KOPT-K1 (cell line): ENCODE measurements around the gene AKT1.
"Not testable (repeated sequence)": the region's sequence is repeated elsewhere in the genome, so short reads cannot be mapped to it uniquely, and the experiment has no call there.

Experiments
- H3K27ac ChIP-seq: fragments of 200-600 bp; sonication (generic); 2 replicates; pipeline ENCODE4 v1.5.1; 2016; ENCODE audit warnings: antibody characterized with exemption, mild to moderate bottlenecking, low read depth, low read length; ENCODE audit not compliant: poor library complexity, severe bottlenecking
- H3K36me3 ChIP-seq: fragments of 200-600 bp; sonication (generic); 2 replicates; pipeline ENCODE4 v1.5.1; 2017; ENCODE audit warnings: antibody characterized with exemption, mild to moderate bottlenecking, low read length, moderate library complexity; ENCODE audit not compliant: insufficient read depth
- H3K9me3 ChIP-seq: fragments of 200-600 bp; sonication (generic); 2 replicates; pipeline ENCODE4 v1.5.1; 2017; ENCODE audit warnings: antibody characterized with exemption, low read length, mild to moderate bottlenecking; ENCODE audit not compliant: insufficient read depth, poor library complexity, severe bottlenecking

Gene AKT1

DNA sequence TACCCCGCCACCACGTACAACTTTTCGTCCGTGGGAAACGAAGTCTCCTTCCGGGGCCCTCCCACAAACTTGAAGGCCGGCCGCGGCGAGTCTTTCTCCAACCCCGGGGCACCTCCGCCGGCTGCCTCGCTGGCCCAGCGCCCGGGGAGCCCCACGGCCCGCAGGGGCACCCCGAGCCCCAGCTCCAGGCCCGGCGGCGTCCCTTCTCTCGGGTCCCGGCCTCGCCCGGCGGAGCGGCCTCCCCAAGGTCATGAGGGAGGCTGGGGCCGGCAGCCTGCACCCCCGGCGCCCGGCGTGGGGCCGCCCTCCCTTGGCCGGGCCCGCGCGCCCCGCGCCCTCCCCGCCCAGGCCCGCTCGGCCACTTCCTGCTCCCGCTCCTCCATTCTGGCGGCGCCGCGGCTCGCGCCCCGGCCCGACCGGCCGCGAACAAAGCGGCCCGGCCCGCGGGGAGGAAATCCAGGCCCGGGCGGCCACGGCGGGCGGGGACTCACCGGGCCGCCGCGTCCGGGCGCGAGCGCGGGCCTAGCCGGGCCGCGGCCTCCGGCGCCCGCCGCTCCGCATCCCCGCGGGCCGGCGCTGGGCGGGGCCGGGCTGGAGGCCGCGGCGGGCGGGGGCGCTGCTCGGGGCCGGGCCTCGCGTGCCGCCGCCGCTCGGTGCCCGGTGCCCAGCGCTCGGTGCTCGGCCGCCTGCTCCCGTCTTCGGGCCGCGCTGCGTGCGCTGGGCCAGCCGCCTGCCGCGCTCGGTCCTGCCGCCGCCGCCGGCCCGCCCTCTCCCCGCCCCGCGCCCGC, at the start of gene AKT1:
AKT1 (minus strand) TSS at position 756 of the 788 bp plus-strand sequence. CDS start 3,105 bp downstream, outside the sequence.
- Histone ChIP-seq H3K27ac (peak within 1 kb of the TSS; percentile 65), H3K9me3 (no peaks in the 10 kb centered on the region), H3K36me3 (peaks cover 33% of the 10 kb centered on the region)

GRCh38 chr14:104845033-104845666, 49.6 kb upstream of the AKT1 start:
- Histone ChIP-seq H3K27ac (no peak overlapping the region), H3K36me3 (no peaks in the 10 kb centered on the region), H3K9me3 (no peaks in the 10 kb centered on the region)

DNA sequence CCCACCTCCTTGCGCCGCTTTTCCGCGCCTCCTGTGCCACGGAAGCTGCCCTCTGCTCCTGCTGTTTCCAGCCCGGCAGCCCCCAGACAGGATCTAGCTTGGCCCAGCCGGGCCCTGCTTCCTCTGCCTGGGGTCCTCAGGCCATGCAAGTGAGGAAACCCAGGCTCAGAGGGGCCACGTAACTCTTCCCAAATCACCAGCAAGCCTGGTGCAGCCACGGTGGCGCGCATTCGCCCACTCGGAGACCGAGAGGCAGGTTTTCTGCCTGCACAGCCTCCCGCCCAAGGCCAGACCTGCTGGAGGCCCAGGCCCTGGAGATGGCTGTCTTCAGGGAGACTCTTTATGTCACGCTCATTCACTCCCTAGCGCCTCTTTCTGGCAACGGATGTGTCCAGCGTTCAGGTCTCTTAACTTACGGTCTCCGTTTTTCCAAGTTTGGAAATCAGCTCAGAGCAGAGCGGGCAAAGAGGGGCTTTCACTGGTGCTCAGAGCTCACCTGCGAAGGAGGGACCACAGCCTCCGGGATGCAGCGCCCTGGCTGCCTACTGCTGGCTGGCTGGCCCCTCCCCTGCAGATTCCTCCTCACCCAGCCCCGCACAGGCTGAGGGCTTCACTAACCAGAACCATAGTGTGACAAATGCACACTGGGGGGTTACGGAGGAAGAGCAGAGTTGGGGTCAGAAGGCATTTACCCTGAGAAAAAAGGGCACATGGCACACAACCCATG, 48.9 kb upstream of the AKT1 start:
- no peaks in the 10 kb centered on the region for H3K9me3 ChIP-seq
- no peaks in the 10 kb centered on the region for H3K36me3 ChIP-seq
- no peak overlapping the region for H3K27ac ChIP-seq

DNA sequence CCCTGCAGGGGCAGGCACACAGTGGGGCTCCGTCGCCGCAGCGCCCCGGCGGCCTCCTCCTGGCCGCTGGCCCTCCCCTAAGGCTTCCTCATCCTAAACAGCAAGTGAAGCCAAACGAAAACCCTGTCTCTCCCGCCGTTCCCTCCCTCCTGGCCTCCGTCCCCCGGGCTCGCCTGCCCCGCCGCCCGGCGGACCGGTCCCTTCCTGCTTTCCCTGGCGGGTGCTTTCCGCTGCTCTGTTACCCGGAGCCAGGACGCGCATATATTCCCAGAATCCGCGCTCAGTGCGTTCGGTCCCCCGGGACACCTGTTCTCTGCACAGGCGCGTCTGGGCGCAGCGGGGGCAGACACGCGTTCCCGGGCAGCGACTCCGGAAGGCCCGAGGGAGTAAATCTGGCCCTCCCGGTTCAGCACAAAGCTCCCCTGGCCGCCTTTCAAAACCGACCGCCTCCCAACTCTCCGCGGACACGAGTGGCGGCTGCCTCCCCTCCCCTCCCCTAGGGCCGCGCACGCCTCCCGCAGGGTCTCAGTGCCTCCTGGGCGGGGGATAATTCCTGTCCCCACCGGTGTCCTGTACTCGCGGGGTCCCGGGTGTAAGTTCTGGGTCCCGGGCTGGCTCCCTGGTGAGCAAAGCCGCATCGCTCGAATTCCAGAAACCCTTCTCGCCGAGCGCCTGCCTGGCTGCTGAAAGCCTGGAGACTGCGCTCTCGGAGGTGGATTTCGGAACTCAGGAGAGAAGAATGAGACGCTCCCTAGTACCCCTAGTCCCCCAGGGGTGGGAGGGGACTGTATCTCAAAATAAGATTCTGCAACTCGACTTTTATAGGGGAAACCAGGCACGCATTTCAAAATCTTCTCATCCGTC, 48.1 kb upstream of the AKT1 start:
- H3K27ac ChIP-seq, result no peak overlapping the region
- H3K36me3 ChIP-seq, result no peaks in the 10 kb centered on the region
- no peaks in the 10 kb centered on the region for H3K9me3 ChIP-seq

DNA sequence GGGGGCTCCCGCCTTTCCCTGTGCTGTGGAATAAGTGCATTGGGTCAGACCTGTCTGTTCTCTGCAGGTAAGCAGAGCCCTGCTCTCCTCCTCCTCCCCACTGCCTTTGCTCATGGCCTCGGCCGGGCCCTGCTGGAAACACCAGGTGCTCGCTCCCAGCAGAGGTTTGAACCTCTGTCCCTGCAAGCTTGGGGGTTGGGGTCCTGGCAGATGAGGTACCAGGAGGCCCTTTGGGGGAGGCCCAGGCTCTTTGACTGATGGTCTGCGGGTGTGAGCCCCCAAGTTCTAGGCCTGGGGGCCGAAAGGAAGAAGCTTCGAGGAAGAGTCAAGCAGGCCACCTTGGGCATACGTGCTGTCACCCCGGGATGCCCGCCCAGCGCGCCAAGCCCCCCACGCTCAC, 47.5 kb upstream of the AKT1 start:
- H3K27ac ChIP-seq, result no peak overlapping the region
- H3K9me3 ChIP-seq, result no peaks in the 10 kb centered on the region
- H3K36me3 ChIP-seq, result no peaks in the 10 kb centered on the region

DNA sequence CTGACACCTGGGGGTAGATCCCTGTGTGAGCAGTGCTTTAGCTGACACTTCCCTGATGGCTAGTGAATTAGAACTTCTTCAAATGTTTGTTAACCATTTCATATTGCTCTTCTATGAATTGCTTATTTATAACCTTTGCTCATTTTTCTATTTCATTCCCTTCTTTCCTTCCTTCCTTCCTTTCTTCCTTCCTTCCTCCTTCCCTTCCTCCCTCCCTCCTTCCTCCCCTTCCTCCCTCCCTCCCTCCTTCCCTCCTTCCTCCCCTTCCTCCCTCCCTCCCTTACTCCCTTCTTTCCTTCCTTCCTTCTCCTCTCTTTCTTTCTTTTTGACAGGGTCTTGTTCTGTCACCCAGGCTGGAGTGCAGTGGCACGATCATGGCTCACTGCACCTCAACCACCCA, 46.2 kb upstream of the AKT1 start:
- no peaks in the 10 kb centered on the region for H3K9me3 ChIP-seq
- H3K36me3 ChIP-seq, result no peaks in the 10 kb centered on the region
- no peak overlapping the region for H3K27ac ChIP-seq

DNA sequence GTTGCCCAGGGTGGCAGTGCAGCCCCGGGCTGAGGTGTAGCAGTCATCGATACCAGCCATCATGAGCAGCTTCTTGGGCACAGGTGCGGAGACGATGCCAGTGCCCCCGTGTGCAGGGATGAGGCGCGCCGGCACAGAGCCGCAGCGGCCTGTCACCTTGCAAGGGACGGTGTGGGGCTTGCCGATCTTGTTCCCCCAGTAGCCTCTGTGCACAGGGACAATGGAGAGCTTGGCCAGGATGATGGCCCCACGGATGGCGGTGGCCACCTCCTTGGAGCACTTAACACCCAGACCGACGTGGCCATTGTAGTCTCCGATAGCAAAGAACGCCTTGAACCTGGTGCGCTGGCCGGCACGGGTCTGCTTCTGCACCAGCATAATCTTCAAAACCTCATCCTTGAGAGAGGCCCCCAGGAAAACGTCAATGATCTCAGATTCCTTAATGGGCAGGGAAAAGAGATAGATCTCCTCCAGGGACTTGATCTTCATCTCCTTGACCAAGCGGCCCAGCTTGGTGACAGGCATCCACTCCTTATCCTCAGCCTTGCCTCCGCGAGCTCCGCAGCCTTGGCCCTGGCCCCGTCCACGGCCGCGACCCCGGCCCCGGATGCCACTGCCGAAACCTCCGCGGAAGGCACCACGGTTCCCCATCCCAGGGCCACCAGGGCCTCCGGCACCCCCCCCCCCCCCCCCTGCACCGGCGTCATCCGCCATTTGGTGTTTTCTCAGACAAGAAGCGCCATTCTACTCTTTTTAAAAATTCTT, 40.8 kb upstream of the AKT1 start:
- not testable (repeated sequence) for H3K27ac ChIP-seq, H3K36me3 ChIP-seq, H3K9me3 ChIP-seq

DNA sequence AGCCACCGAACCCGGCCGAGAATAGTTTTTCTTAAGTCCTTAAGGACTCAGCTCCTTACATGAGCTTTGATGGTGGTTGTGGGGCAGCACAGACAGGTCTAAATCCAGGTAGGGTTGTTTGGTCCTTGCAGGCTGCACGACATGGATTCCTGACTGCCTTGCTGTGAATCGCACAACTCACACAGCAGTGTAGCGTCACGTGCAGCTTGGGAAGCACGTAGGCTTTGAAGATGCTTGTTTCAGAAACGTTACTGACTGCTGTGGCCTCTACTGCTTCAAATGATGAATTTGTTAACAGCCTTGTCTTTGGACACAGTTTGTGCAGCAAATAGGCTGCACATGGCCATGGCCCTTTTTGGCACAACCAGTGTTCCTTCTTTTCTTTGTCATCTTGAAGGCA, 35.2 kb upstream of the AKT1 start:
- H3K36me3 ChIP-seq, result no peaks in the 10 kb centered on the region
- no peaks in the 10 kb centered on the region for H3K9me3 ChIP-seq
- no peak overlapping the region for H3K27ac ChIP-seq

GRCh38 chr14:104827177-104828055, 31.9 kb upstream of the AKT1 start:
- Histone ChIP-seq H3K36me3 (no peaks in the 10 kb centered on the region), H3K9me3 (no peaks in the 10 kb centered on the region), H3K27ac (no peak overlapping the region)

GRCh38 chr14:104826861-104827176, 31.3 kb upstream of the AKT1 start:
- no peak overlapping the region for H3K27ac ChIP-seq

DNA sequence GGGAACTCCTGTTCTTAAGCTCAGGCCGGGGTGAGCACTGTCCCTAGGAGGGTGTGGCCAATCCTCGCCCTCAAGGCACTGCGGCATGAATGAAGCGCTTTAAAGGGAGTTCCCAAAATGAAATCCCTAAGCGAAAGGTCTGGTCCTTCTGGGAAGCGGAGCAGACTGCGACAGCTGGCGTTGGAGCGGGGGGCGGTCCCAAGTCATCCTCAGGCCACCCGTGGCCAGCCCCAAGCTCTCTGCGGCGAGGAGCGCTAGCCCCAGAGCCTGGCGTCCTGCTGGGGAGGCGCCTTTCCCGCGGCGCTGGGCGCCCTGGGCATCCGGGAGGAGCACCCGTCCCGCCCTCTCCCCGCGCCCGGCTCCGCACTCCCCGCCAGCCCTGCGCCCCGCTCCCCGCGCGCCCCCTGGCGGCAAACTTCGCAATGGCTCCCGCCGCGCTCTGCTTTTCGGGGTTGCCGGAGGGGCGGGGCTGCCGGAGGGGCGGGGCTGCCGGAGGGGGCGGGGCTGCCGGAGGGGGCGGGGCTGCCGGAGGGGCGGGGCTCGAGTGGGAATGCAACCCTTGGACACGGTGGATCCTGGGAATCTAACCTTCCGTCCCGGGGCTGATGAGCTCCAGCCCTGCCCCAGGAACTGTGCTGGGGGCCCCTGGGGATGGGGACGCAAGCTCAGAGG, 30.8 kb upstream of the AKT1 start:
- Histone ChIP-seq H3K36me3 (no peaks in the 10 kb centered on the region), H3K9me3 (no peaks in the 10 kb centered on the region), H3K27ac (no peak overlapping the region)

More at GRCh38 chr14:104826861-104827176, 31.3 kb upstream of the AKT1 start:
- H3K9me3 ChIP-seq, result no peaks in the 10 kb centered on the region
- H3K36me3 ChIP-seq, result no peaks in the 10 kb centered on the region

- no peaks in the 10 kb centered on the region for H3K36me3 ChIP-seq
- no peak overlapping the region for H3K27ac ChIP-seq
- H3K9me3 ChIP-seq, result no peaks in the 10 kb centered on the region
Measured at GRCh38 chr14:104824353-104824997, 28.9 kb upstream of the AKT1 start.
